Measurements from ENCODE around the gene DQX1.

Gene DQX1, protein sequence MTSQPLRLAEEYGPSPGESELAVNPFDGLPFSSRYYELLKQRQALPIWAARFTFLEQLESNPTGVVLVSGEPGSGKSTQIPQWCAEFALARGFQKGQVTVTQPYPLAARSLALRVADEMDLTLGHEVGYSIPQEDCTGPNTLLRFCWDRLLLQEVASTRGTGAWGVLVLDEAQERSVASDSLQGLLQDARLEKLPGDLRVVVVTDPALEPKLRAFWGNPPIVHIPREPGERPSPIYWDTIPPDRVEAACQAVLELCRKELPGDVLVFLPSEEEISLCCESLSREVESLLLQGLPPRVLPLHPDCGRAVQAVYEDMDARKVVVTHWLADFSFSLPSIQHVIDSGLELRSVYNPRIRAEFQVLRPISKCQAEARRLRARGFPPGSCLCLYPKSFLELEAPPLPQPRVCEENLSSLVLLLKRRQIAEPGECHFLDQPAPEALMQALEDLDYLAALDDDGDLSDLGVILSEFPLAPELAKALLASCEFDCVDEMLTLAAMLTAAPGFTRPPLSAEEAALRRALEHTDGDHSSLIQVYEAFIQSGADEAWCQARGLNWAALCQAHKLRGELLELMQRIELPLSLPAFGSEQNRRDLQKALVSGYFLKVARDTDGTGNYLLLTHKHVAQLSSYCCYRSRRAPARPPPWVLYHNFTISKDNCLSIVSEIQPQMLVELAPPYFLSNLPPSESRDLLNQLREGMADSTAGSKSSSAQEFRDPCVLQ

DNA sequence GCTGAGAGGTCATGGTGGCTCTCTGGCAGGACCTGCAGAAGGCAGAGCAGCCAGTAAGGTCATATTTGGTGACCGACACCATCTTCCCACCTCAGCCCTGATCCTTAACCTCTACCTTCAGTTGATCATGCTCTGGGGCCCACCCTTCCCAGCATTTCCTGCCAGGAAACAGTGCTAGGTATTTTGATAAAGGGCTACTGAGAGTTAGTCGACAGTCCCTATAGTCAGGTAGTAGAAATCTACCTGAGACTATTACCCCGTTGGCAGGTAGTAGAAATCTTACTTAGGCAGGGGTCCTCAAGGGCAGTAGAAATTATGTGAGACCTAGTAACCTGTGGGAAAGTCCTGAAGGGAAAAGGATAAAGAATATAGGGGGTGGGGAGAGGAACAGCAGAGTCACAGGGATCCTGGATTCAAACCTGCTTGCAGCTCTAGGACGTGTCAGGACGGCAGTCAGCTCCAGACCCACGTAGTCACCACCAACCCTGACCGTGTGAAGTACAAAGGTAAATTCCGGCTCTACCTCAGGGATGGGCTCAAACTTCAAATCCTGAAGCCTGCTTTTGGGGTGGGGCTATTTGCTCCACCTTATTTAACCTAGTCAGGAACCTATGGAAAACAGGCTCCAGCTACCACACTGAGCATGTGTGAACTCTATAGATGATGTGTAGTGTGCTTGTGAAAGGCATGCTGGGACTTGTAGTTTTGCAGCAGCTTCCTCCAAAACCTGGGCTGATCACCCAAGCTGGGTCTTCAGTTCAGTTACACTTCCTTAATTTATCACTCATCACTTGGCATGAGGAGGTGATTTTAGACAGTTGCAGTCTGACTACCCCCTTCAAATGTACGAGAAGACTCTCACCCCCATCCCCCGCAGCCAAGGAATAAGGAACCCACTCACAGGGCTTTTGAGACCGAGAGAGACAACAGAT is at the start of gene DQX1:
Gene DQX1 (minus strand): TSS at position 515 of the 932 bp plus-strand sequence. CDS start 502 bp downstream, at position 13.
- no peak for DNase-seq (ENCODE audit: low read depth)
- H3K4me3 ChIP-seq (replicated peaks; ENCODE audit: low read depth, low read length) = no peak within 1 kb of the TSS
- TF ChIP-seq, protein P1, sequence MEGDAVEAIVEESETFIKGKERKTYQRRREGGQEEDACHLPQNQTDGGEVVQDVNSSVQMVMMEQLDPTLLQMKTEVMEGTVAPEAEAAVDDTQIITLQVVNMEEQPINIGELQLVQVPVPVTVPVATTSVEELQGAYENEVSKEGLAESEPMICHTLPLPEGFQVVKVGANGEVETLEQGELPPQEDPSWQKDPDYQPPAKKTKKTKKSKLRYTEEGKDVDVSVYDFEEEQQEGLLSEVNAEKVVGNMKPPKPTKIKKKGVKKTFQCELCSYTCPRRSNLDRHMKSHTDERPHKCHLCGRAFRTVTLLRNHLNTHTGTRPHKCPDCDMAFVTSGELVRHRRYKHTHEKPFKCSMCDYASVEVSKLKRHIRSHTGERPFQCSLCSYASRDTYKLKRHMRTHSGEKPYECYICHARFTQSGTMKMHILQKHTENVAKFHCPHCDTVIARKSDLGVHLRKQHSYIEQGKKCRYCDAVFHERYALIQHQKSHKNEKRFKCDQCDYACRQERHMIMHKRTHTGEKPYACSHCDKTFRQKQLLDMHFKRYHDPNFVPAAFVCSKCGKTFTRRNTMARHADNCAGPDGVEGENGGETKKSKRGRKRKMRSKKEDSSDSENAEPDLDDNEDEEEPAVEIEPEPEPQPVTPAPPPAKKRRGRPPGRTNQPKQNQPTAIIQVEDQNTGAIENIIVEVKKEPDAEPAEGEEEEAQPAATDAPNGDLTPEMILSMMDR (IDR thresholded peaks at IDR 0.05; ENCODE audit: low read length, missing control alignments) = no peak

DNA sequence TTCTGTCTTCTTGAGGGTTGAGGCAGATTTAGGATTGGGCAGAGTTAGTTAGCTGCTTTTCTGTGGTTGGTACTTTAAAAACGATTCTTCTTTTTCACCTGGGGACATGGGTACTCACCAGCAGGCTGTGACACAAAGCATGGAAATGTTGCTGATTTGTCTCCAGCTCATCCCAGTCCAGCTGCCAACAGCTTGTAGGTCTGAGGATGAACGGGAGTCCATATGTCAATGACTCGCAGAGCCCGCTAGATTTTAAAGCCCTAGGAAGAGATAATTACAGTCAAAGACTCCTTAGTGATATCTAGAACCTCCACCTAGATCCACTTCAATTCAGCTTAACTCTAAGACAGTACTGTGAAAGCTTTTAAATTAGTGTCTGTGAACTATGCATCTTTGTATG is 49.3 kb upstream of the DQX1 start:
- TF ChIP-seq, protein P1 (IDR thresholded peaks at IDR 0.05; ENCODE audit: low read length, missing control alignments) = no peak
- no peak for DNase-seq (ENCODE audit: low read depth)

DNA sequence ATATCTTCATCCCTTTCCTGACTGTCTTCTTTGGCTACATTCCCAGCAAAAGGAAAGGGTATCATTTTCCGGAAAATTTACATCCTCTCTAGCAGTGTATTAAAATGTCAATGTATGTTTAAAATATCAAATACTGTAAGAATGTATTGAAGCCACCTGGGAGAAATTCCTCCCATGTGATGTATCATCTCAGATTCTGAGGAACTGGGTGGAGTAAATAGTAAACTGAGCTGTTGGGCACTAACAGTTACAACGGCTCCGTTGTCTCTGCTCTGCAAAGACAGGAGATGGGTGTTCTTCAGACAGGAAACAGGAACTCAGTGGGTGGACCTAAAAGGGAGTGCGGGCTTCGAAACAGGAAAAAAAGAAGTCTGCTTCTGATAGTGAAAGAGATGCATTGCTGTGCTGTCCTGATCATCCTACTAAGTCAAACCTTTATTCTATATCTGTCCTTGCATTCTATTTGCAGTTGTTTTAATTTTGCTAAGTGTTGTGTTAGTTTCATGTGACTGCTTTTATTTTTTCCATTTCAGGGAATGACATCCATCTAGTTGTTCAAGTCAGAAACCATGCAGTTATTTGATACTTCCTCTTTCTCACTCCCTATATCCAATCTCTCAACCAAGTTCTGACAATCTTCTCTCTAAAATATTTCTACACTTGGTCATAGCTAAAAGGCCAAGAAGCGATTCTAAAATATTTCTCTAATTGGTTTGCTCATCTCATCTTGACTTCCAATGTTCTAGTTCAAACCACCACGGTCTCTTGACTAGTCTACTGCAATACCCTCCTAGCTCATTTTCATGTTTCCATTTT is 47.9 kb upstream of the DQX1 start:
- DNase-seq (ENCODE audit: low read depth) = peak; percentile 66
- TF ChIP-seq, protein P1 (IDR thresholded peaks at IDR 0.05; ENCODE audit: low read length, missing control alignments) = no peak
- H3K4me3 ChIP-seq (replicated peaks; ENCODE audit: low read depth, low read length) = peak overlapping the region; percentile 6

More for the DNA sequence above, 49.3 kb upstream of the DQX1 start:
- H3K4me3 ChIP-seq (replicated peaks; ENCODE audit: low read depth, low read length) = no peak overlapping the region

DNA sequence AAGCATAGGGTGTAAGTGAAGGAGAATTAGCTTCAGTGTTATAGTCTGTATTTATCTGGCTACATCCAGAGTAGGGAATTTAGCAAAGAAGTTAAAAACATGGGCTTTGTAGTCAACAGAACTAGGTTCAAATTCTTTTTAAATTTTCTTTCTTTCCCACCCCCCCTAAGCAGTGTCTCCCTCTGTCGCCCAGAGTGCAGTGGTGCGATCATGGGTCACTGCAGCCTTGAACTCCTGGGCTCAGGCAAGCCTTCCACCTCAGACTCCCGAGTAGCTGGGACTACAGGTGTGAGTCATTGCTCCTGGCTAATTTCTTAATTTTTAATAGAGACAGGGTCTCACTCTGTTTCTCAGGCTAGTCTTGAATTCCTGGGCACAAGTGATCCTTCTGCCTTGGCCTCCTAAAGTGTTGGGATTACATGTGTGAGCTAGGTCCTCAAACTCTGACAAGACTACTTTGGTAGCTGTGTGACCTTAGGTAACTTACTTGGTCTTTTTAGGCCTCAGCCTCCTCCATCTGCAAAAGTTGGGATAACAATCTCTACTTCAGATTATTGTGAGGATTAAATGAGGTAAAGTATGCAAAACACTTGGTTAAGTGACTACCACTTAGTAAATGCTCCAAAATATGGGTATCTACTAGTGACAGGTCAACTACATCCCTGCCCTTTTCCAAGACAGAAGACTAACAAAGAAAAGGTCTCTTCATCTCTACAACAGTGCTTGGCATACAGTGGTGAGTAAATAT is 46.3 kb upstream of the DQX1 start:
- no peak for DNase-seq (ENCODE audit: low read depth)
- H3K4me3 ChIP-seq (replicated peaks; ENCODE audit: low read depth, low read length) = no peak overlapping the region
- TF ChIP-seq, protein P1 (IDR thresholded peaks at IDR 0.05; ENCODE audit: low read length, missing control alignments) = no peak

DNA sequence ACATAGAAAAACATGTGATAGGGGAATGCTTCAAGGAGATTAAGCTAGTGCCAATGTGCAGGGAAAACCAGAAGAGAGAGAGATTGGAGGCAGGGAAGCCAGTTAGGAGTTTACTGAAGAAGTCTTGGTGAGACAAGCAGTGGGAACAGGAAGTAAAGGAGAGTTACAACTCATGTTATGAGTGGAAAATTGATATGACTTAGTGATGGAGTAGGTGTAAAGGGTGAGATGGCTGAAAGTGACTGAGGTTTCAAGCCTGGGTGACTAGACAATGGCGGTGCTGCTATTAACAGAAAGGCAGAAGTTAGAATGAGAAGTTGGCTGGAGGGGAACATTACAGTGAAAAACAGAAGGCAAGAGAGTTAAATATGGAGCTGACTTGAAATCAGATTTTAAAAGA is 45.0 kb upstream of the DQX1 start:
- DNase-seq (ENCODE audit: low read depth) = no peak
- TF ChIP-seq, protein P1 (IDR thresholded peaks at IDR 0.05; ENCODE audit: low read length, missing control alignments) = no peak
- no peak overlapping the region for H3K4me3 ChIP-seq (replicated peaks; ENCODE audit: low read depth, low read length)

All from fibroblast of pulmonary artery (primary cell).